Transverse colon (tissue), 4 donors: ENCODE measurements around the gene PTH2. TPM values are rescaled to one million over a fixed set of nuclear protein-coding genes. Genes with fewer than 3 reads are reported as not detected.

Source experiments
- DNase-seq: peaks from one replicate; pipeline ENCODE4 v3.0.0-alpha.2; 2019
- H3K27ac ChIP-seq, 4 donors: fragments of 200-600 bp; sonication (generic); 2 replicates each; pipeline ENCODE4 v1.5.1; 2016 to 2018; ENCODE audit warnings: inconsistent platforms in 4 of 4
- H3K27me3 ChIP-seq: fragments of 200-600 bp; sonication (generic); 2 replicates; pipeline ENCODE4 v1.5.1; 2017; ENCODE audit warnings: inconsistent platforms
- H3K36me3 ChIP-seq, 4 donors: fragments of 200-600 bp; sonication (generic); 2 replicates each; pipeline ENCODE4 v1.5.1; 2017 to 2019; ENCODE audit warnings: inconsistent platforms in 4 of 4
- H3K4me1 ChIP-seq, 4 donors: fragments of 200-600 bp; sonication (generic); 2 replicates each; pipeline ENCODE4 v1.5.1; 2017 to 2020; ENCODE audit warnings: inconsistent platforms in 4 of 4
- H3K4me3 ChIP-seq, 4 donors: fragments of 200-600 bp; sonication (generic); 1 replicate in 1 of 4; 2 replicates in 3 of 4; pipeline versions ENCODE4 v1.5.1 to v1.6.1; 2017 to 2019; ENCODE audit warnings: inconsistent platforms in 4 of 4
- H3K9me3 ChIP-seq, 2 donors: fragments of 200-600 bp; sonication (generic); 2 replicates each; pipeline ENCODE4 v1.5.1; 2017 to 2019; ENCODE audit warnings: inconsistent platforms in 2 of 2
- CTCF ChIP-seq, 5 experiments: fragments of 200-600 bp in 3 of 5; fragments of 450-650 bp in 2 of 5; sonication (generic) in 3 of 5; IDR thresholded peaks; 1 replicate in 2 of 5; 2 replicates in 3 of 5; pipeline ENCODE4 v1.5.1; 2016 to 2017; ENCODE audit warnings: antibody characterized with exemption in 5 of 5, inconsistent platforms in 3 of 5, mild to moderate bottlenecking in 2 of 5, moderate library complexity in 1 of 5
- EP300 ChIP-seq: sonication (generic); formaldehyde crosslinking; IDR thresholded peaks from one replicate; pipeline ENCODE4 v1.6.1; 2017; ENCODE audit warnings: antibody characterized with exemption, low read depth
- POLR2A ChIP-seq: fragments of 450-650 bp; IDR thresholded peaks from one replicate; pipeline ENCODE4 v1.6.1; 2016; ENCODE audit warnings: antibody characterized with exemption, mild to moderate bottlenecking, moderate library complexity
- POLR2AphosphoS5 ChIP-seq, 3 donors: sonication (generic); formaldehyde crosslinking; IDR thresholded peaks; one replicate each; pipeline ENCODE4 v1.6.1; 2016; ENCODE audit warnings: antibody characterized with exemption in 3 of 3
- WGBS, 2 donors: methylation state at CpG; one replicate each; pipeline ENCODE4 v1.1.5; 2018; ENCODE audit warnings: low coverage in 1 of 2; 5-methylcytosine and 5-hydroxymethylcytosine counted together
- in situ Hi-C, 4 donors: fragments of 200-750 bp; cut with MboI; loops; one replicate each; pipeline versions ENCODE4 v1.15.0 to v1.15.1; 2017; ENCODE audit warnings: low sequenced_read_pairs in 3 of 4, low pct_ligation_motif_present in 1 of 4, low pct_unique_long_range_greater_than_20kb in 1 of 4
- intact Hi-C: fragments of 100-400 bp; cut with DNase I; formaldehyde crosslinking; loops from one replicate; pipeline ENCODE4 v1.15.1; 2023; ENCODE audit warnings: low total_unique reads
- total RNA-seq, 4 donors: library from RNA; depleted of rRNA; stranded (reverse); fragments of >200 nt; gene quantifications; one replicate each; pipeline ENCODE4 v1.1.0, GENCODE V29; 2016

PTH2 gene
- total RNA-seq, 4 donors from 2014 or later = not detected

- TF ChIP-seq POLR2AphosphoS5 (IDR thresholded peaks at IDR 0.05) (peak in 1 of 3 donors; percentile 49), POLR2A (peak; percentile 35), EP300 (no peak), CTCF (IDR thresholded peaks at IDR 0.05) (no peak)
- no peaks in the 10 kb centered on the region for H3K36me3 ChIP-seq
- peak overlapping the region; percentile 76 to 84 (median 82) for H3K27ac ChIP-seq
- WGBS, 2 donors = 1 to 2% methylated on average over 10 to 22 of the region's 43 CpGs
- H3K4me3 ChIP-seq = peak overlapping the region; percentile 51 to 64 (median 54)
- intact Hi-C loops = loop anchor here (2.0 to 10.0 kb wide), 3 partner anchors 51 to 218 kb away; no protein-coding TSS in a partner anchor
- peak; percentile 96 for DNase-seq
- H3K9me3 ChIP-seq = no peaks in the 10 kb centered on the region
- H3K27me3 ChIP-seq = peaks cover 50% of the 10 kb centered on the region
- H3K4me1 ChIP-seq = peaks cover 0 to 28% (median 4%) of the 10 kb centered on the region in 4 donors
- in situ Hi-C loops = loop anchor here in 2 of 4 donors (5.0 to 10.0 kb wide), 2 partner anchors 48 to 51 kb away; no protein-coding TSS in a partner anchor
Measured at GRCh38 chr19:49442771-49443365, 19.6 kb upstream of the PTH2 start.

DNA sequence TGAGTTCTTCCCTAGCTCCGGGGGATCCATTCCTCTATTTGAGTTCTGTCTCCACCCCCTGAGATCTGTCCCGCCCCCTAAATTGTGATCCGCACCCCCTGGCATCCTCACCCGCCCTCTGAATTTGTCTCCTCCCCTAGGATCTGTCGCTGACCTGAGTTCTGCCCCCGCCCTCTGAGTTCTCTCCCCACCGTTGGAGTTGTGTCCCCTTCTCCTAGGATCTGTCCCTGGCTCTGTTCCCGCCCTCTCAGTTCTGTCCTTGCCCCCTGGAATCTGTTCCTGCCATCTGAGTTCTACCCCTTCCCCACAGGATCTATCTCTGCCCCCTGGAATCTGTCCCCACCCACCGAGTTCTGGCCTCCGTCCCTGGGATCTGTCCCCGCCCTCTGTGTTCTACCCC, 19.1 kb upstream of the PTH2 start:
- Histone ChIP-seq H3K4me1 (peaks cover 0 to 26% (median 4%) of the 10 kb centered on the region in 4 donors), H3K27ac (peak overlapping the region; percentile 12 to 84 (median 30)), H3K27me3 (peaks cover 55% of the 10 kb centered on the region), H3K36me3 (no peaks in the 10 kb centered on the region), H3K4me3 (peak overlapping the region in 2 of 4 donors; percentile 55 to 64), H3K9me3 (no peaks in the 10 kb centered on the region)
- DNase-seq = peak; percentile 33
- WGBS, 2 donors = 0 to 10% methylated on average over 4 to 11 of the region's 11 CpGs
- no peak for TF ChIP-seq POLR2A
- TF ChIP-seq CTCF (IDR thresholded peaks at IDR 0.05) = no peak
- TF ChIP-seq EP300 = no peak
- TF ChIP-seq POLR2AphosphoS5 (IDR thresholded peaks at IDR 0.05) = no peak
- in situ Hi-C loops (loop anchor here in 2 of 4 donors (5.0 to 10.0 kb wide), 2 partner anchors 48 to 50 kb away; no protein-coding TSS in a partner anchor), intact Hi-C loops (loop anchor here (2.0 to 10.0 kb wide), 3 partner anchors 50 to 218 kb away; no protein-coding TSS in a partner anchor)

DNA sequence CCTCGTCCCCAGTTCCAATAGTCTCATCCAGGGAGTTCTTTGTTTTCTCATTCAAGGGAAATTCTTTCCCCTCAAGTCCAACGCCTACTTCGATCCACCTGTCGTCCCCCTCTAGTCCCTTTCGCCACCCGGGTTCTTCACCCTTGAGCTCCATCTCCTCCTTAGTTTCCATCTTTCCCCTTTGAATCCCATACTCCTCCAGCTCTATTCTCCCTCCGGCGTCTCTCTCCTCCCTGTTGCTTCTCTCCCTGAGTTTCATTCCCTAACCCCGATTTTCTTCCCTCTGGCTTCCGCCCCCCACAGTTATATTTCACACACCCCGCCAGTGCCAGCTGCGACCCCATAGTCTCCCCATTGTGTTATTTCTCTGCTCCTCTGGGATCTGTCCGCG, 18.7 kb upstream of the PTH2 start:
- intact Hi-C loops (loop anchor here (2.0 to 10.0 kb wide), 3 partner anchors 50 to 217 kb away; no protein-coding TSS in a partner anchor), in situ Hi-C loops (loop anchor here in 2 of 4 donors (5.0 to 10.0 kb wide), 2 partner anchors 47 to 50 kb away; no protein-coding TSS in a partner anchor)
- WGBS, 2 donors = 27 to 36% methylated on average over 6 to 14 of the region's 14 CpGs
- peak overlapping the region; percentile 12 to 84 (median 30) for H3K27ac ChIP-seq
- H3K4me3 ChIP-seq = peak overlapping the region in 1 of 4 donors; percentile 64
- H3K27me3 ChIP-seq = peaks cover 59% of the 10 kb centered on the region
- no peak for DNase-seq
- no peaks in the 10 kb centered on the region for H3K9me3 ChIP-seq
- TF ChIP-seq POLR2AphosphoS5 (IDR thresholded peaks at IDR 0.05) (no peak), POLR2A (no peak), CTCF (IDR thresholded peaks at IDR 0.05) (no peak), EP300 (no peak)
- H3K4me1 ChIP-seq = peaks cover 0 to 26% (median 4%) of the 10 kb centered on the region in 4 donors
- no peaks in the 10 kb centered on the region for H3K36me3 ChIP-seq

GRCh38 chr19:49441210-49441959, 18.1 kb upstream of the PTH2 start, which contains the start of gene SLC17A7:
SLC17A7 (minus strand) TSS chr19:49441527; CDS start chr19:49441379, 148 bp downstream.
- H3K27ac ChIP-seq = peak within 1 kb of the TSS; percentile 12 to 84 (median 30)
- in situ Hi-C loops = loop anchor here in 2 of 4 donors (5.0 to 10.0 kb wide), 2 partner anchors 47 to 49 kb away; no protein-coding TSS in a partner anchor
- H3K36me3 ChIP-seq = no peaks in the 10 kb centered on the region
- peaks cover 65% of the 10 kb centered on the region for H3K27me3 ChIP-seq
- DNase-seq = peak; percentile 34
- peaks cover 0 to 26% (median 5%) of the 10 kb centered on the region in 4 donors for H3K4me1 ChIP-seq
- TF ChIP-seq POLR2AphosphoS5 (IDR thresholded peaks at IDR 0.05) (no peak), CTCF (IDR thresholded peaks at IDR 0.05) (no peak), EP300 (no peak), POLR2A (no peak)
- H3K9me3 ChIP-seq = no peaks in the 10 kb centered on the region
- intact Hi-C loops = loop anchor here (5.0 to 10.0 kb wide), 2 partner anchors 49 to 217 kb away; no protein-coding TSS in a partner anchor
- WGBS, 2 donors = 9 to 13% methylated on average over 8 to 25 of the region's 56 CpGs
- peak within 1 kb of the TSS in 3 of 4 donors; percentile 16 to 64 (median 55) for H3K4me3 ChIP-seq
